HuH-7 (cell line): ENCODE measurements around the gene DTWD2.
"Not testable (repeated sequence)": the region's sequence is repeated elsewhere in the genome, so short reads cannot be mapped to it uniquely, and the experiment has no call there.

Experiments used
- DNase-seq: peaks from one replicate; pipeline ENCODE4 v3.0.0; 2011; ENCODE audit warnings: low spot score

The DTWD2 gene

DNA sequence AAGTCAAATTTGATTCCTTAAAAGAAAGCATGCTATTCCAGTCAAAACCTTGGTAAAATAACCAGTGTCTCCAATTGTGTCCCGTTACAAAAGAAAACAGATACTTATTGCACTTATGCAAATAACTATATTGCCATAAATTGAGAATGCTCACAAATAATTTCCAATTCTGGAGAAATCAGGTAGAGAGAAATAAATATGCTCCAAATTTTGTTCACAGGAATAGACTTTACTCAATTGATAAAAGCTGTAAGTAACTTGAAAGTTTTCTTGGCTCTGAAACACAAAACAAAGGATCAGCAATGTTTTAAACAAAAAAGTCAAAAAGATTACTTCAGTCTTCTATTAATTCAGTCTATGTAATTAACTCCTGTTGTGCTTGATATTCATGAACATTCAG lies 7.8 kb upstream of the DTWD2 start:
- no peak for DNase-seq

DNA sequence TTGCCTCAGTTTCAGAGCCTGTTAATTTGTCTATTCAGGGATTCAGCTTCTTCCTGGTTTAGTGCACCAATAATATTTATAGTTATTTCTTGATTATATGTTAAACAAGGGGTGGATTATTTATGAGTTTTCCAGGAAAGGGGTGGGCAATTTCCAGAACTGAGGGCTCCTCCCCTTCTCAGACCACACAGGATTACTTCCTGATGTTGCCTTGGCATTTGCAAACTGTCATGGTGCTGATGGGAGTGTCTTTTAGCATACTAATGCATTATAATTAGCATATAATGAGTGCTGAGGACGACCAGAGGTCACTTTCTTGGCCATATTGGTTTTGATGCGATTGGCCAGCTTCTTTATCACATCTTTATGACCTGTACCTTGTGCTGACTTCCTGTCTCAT lies 6.2 kb upstream of the DTWD2 start:
- DNase-seq = no peak

GRCh38 chr5:118993118-118993517 lies 4.8 kb upstream of the DTWD2 start:
- not testable (repeated sequence) for DNase-seq

DNA sequence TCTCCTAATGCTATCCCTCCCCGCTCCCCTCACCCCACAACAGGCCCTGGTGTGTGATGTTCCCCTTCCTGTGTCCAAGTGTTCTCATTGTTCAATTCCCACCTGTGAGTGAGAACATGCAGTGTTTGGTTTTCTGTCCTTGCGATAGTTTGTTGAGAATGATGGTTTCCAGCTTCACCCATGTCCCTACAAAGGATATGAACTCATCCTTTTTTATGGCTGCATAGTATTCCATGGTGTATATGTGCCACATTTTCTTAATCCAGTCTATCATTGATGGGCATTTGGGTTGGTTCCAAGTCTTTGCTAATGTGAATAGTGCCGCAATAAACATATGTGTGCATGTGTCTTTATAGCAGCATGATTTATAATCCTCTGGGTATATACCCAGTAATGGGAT lies 3.7 kb upstream of the DTWD2 start:
- DNase-seq = not testable (repeated sequence)

DNA sequence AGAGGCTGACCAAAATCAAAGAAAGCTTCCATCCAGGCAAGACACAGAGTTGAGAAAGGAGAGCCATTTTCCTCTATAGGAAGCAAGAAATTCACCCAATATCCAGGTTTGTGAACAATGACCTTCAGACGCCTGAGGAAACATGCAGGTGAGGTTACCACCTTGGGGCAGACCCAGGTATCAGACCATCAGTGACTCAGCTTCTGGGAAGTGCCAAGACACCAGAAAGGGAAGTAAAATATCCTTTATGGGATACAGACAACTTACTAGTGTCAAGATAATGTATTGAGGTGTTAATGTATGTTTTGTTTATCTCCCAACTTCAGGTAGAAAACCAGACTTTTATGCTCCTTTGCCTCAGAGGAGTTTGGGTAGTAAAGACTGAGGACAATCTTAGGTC lies 2.2 kb upstream of the DTWD2 start:
- DNase-seq = no peak

DNA sequence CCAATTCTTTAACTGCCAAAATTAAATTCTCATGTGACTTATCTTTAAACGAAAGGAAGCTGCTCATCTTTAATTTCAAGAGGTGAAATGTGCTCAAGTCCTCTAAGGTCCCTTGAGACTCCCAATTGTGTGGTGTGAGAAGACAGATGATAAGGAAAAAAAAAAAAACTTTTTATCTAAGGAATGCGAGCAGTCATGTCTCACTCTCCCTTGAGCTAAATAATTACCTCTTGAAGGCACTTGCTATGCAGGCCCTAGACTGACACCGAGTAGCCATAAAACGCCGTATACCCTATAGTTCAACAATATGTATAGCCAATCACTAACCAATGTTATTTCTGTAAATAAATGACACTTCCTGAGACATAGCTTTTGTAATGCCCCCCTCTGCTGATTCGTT lies 1.5 kb upstream of the DTWD2 start:
- DNase-seq = no peak

GRCh38 chr5:118988866-118989180 lies 476 bp upstream of the DTWD2 start:
- no peak for DNase-seq

DNA sequence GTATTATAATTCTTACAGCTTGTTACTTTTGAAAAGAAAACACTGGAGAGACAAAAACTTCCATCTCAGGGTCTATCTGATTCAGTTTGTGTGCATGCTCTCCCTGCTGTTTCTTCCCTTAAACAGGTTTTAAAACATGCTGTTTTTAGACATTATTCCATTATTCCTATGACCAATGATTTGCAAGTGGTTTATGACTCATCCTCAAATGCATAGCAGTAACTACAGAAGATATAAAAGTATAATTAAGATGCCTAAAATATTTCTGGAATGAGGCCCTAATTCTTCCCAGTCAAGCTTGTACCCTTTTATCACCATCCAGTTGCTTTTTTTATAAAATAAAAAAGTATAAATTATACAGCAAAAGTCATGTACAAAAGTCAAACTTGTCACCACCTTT lies 3.7 kb downstream of the DTWD2 start:
- no peak for DNase-seq

DNA sequence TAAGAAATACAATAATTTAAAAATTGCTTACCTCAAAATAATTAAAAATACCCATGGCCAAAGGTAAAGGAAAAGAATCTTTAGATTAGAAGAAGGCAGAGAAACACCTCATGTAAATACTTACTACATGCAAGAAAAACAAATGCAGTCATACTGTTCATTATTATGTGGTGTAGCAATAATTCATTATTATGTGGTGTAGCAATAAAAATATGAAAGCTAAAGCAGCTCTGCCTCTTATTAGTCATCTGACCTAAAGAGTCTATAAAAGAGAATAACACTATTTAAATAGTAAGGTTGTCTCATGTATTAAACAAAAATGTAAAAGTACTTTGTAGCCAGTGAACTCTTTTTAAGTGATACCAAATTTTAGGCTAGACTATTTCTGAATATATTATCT lies 6.6 kb downstream of the DTWD2 start:
- DNase-seq = no peak

- no peak for DNase-seq
Measured at GRCh38 chr5:118980438-118980837, 7.9 kb downstream of the DTWD2 start.

- DNase-seq = no peak
Measured at GRCh38 chr5:118980017-118980416, 8.3 kb downstream of the DTWD2 start.

- DNase-seq = not testable (repeated sequence)
Measured at GRCh38 chr5:118973779-118974445, 14.4 kb downstream of the DTWD2 start.

DNA sequence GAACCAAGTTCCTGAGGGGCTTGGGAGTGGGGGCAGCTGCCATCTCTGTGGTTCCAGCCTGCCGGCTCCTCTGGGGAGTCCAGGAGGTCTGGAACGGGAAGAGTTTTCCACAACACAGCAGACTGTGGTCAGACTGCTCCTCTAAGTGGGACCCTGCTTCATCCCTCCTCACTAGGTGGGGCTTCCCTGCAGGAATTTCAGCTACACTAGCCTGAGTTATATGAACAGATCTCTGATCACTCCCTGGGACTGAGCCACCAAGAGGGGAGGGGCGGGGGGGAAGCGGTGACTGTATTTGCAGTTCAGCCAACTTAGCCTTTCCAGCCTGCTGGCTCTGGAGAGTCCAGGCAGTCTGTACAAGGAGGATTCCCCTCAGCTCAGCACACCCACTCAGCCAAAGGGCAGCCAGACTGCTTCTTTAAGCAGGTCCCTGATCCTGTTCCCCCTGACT lies 19.4 kb downstream of the DTWD2 start:
- no peak for DNase-seq

DNA sequence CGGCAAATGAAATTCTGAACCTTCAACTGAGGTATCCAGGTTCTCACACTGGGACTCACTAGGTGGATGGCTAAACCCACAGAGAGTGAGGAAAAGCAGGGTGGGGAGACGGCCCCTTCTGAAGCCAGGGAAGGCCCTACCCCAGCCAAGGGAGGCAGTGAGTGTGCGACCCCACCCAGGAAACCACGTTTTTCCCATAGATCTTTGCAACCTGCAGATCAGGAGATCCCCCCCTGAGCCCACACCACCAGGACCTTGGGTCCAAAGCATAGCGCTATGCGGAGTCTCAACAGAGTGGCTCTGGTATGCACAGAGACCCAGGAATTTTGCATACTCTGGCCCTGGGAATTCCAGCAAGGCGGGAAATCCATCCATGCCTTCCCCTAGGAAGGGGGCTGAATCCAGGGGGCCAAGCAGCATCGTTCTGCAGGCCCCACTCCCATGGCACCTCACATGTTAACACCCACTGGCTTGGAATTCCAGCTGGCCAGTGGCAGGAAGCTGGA lies 19.9 kb downstream of the DTWD2 start:
- DNase-seq = no peak

DNA sequence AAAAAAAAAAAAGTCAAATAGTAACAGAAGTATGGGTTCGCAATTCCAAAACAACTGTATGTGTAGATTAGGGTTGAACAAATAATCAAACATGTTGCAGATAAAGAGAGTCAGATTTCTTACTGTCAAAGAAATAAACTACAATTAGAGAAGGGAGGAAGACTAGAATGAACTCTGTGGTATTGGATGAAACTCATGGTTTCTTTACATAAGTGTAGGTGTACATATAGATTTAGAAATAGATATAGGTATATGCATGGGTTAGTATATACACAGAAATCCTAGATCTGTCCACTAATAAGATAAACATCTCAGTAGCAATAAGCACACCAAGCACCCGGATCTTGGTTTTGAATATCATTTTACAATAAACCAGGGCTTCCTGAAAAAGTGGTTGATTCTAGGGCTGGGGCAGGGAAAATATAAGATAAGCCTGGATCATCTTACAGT lies 21.3 kb downstream of the DTWD2 start:
- no peak for DNase-seq

DNA sequence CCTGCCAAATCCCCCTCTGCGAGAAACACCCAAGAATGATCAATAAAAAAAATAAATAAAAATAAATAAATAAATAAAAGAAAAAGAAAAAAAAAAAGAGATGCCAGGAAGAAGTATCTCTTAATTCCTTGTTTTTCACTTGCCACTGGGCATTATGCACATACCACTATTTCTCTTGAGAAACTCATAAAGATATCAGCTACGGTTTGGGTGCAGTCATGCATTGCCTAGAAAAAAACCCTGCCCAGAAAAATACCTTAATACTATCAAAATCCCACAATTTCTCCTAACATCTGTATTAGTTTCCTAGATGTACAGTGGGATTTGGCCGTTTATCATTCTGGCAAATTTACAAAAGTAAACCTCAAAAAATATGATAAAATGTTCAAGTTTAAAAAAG lies 22.5 kb downstream of the DTWD2 start:
- DNase-seq = no peak

DNA sequence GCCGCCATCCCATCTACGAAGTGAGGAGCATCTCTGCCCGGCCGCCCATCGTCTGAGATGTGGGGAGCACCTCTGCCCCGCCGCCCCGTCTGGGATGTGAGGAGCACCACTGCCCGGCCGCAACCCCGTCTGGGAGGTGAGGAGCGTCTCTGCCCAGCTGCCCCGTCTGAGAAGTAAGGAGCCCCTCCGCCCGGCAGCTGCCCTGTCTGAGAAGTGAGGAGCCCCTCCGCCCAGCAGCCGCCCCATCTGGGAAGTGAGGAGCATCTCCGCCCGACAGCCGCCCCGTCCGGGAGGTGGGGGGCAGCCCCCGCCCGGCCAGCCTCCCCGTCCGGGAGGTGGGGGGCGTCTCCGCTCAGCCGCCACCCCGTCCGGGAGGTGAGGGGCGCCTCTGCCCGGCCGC lies 23.4 kb downstream of the DTWD2 start:
- DNase-seq = not testable (repeated sequence)

DNA sequence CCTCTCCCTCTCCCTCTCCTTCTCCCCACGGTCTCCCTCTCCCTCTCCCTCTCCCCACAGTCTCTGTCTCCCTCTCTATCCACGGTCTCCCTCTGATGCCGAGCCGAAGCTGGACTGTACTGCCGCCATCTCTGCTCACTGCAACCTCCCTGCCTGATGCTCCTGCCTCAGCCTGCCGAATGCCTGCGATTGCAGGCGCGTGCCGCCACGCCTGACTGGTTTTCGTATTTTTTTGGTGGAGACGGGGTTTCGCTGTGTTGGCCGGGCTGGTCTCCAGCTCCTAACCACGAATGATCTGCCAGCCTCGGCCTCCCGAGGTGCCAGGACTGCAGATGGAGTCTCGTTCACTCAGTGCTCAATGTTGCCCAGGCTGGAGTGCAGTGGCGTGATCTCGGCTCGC lies 24.0 kb downstream of the DTWD2 start:
- not testable (repeated sequence) for DNase-seq

- no peak for DNase-seq
Measured at GRCh38 chr5:118963169-118963568, 25.2 kb downstream of the DTWD2 start.

GRCh38 chr5:118960557-118960956 lies 27.8 kb downstream of the DTWD2 start:
- no peak for DNase-seq

DNA sequence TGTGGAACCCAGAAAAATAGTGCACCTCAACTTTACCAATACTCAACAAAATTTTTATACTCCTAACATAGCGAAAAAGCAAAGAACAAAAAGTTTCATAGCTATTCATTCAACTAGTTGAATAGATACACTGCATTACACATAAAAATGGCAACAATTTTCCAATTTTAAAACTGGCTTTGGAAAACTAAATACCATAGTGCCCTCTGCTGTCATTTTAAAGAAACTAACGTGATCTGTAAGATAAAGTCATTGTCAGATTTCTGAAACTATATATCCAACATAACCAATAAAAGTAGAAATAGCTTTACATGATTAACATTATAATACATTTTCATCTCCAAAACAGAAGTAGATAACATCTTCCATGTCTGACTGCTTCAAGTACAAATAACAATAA lies 31.6 kb downstream of the DTWD2 start:
- peak; percentile 17 for DNase-seq

DNA sequence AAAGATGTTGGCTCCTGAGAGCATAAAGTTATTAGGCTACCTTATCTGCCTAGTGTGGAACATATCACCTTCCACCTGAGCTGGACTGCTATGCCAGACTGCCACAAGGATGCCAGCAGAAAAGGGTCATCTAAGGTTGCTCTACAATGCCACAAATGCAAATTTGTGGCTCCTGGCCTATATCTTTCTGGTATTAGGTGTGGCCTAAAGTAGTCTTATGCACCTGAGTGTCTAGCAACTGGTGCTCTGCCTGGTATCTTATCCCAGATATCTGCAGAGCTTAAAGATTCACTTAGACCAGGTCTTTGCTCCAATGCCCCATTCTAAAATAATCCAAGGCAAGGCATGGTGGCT lies 34.7 kb downstream of the DTWD2 start:
- no peak for DNase-seq

DNA sequence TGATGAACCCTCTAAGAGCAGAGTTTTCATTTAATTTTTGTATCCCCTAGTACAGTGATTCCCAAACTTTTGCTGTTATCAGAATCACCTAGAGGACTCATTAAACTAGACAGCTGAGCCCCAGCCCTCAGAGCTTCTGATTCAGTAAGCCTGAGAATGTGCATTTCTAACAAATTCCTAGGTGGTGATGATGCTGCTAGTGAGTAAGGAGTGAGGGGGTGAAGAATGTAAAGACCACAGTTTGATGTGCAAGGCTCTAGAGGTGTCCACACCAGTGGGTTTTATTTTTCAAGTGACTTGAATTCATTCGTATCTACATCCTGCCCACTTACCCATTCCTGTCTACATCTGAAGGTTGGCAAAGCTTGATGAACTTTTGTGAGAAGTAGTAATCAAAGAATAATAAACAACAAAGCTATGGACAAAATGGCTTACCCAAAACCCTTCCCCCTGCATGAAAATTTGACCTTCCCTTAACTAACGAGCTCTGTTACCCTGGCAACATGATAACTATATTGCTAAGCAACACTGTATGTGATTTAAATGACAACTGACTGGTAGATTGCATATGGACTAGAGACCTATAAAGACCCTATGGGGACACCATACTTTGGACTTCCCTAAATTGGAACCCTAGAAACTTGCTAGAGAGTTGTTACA lies 35.2 kb downstream of the DTWD2 start:
- DNase-seq = no peak

GRCh38 chr5:118952306-118952705 lies 36.0 kb downstream of the DTWD2 start:
- DNase-seq = not testable (repeated sequence)
